ENCODE data around the gene ZFAND3. TPM values are rescaled to one million over a fixed set of nuclear protein-coding genes. Genes with fewer than 3 reads are reported as not detected.

The ZFAND3 gene
- polyA plus RNA-seq, 3 donors = 11.5 to 21.1 (median 11.7) TPM

DNA sequence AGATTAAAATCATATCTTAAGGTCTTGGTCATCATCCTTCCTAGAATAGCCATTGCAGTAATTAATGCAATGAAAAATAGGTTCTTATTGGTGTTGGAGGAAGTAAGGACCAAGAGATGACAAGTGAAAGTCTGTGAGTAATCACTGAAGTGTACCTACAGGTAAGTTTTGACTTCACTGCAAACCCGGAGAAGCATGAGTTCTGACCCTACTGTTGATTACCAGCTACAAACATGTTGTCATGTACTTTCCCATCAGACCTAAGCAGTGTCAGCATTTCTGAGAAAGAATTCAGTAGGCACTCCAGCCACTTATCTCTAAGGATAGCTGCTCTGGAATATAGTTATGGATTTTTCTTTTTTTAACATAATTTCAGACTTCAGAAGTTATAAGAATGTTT lies 280.9 kb downstream of the ZFAND3 start:
- Histone ChIP-seq H4K20me1 (ENCODE audit: insufficient read depth, low read length) (peaks cover 95% of the 10 kb centered on the region), H3K36me3 (replicated peaks in 1 of 2; ENCODE audit: control insufficient read depth in 1 of 2, insufficient read depth in 2 of 2, low read length in 2 of 2) (peaks cover 3 to 23% of the 10 kb centered on the region in 2 donors), H3K27ac (ENCODE audit: low read depth in 1 of 2, low read length in 2 of 2) (no peak overlapping the region), H2AFZ (ENCODE audit: insufficient read depth, low read depth, low read length, poor library complexity, severe bottlenecking) (no peak overlapping the region), H3K4me1 (ENCODE audit: control insufficient read depth in 1 of 2, insufficient read depth in 2 of 2, low read length in 2 of 2) (no peaks in the 10 kb centered on the region), H3K4me2 (replicated peaks; ENCODE audit: extremely low read depth, low read length, poor library complexity, severe bottlenecking) (no peak overlapping the region), H3K27me3 (ENCODE audit: control insufficient read depth in 2 of 2, insufficient read depth in 2 of 2, low read length in 2 of 2) (no peaks in the 10 kb centered on the region), H3K9ac (ENCODE audit: insufficient read depth, low read length, poor library complexity, severe bottlenecking) (no peak overlapping the region), H3K4me3 (replicated peaks in 1 of 3; ENCODE audit: low read depth in 2 of 3, low read length in 3 of 3) (no peak overlapping the region), H3K9me3 (replicated peaks in 1 of 2; ENCODE audit: control insufficient read depth in 1 of 2, insufficient read depth in 1 of 2, low read length in 2 of 2) (no peaks in the 10 kb centered on the region), H3K79me2 (ENCODE audit: insufficient read depth, low read length) (peaks cover 4% of the 10 kb centered on the region)
- no peaks in the 10 kb centered on the region for H3K4me1 Mint-ChIP-seq
- TF ChIP-seq, protein P1, sequence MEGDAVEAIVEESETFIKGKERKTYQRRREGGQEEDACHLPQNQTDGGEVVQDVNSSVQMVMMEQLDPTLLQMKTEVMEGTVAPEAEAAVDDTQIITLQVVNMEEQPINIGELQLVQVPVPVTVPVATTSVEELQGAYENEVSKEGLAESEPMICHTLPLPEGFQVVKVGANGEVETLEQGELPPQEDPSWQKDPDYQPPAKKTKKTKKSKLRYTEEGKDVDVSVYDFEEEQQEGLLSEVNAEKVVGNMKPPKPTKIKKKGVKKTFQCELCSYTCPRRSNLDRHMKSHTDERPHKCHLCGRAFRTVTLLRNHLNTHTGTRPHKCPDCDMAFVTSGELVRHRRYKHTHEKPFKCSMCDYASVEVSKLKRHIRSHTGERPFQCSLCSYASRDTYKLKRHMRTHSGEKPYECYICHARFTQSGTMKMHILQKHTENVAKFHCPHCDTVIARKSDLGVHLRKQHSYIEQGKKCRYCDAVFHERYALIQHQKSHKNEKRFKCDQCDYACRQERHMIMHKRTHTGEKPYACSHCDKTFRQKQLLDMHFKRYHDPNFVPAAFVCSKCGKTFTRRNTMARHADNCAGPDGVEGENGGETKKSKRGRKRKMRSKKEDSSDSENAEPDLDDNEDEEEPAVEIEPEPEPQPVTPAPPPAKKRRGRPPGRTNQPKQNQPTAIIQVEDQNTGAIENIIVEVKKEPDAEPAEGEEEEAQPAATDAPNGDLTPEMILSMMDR (IDR thresholded peaks at IDR 0.05) = no peak
- no peaks in the 10 kb centered on the region for H3K27me3 Mint-ChIP-seq (ENCODE audit: low read depth in 3 of 3)
- H3K9me3 Mint-ChIP-seq = no peaks in the 10 kb centered on the region
- H3K36me3 Mint-ChIP-seq = peaks cover 9 to 24% of the 10 kb centered on the region in 2 donors
- WGBS (ENCODE audit: insufficient coverage) = no CpG with 5 or more reads among the region's 1 CpG
- intact Hi-C loops (cut with micrococcal nuclease) = no loop called here
- H3K4me3 Mint-ChIP-seq = no peak overlapping the region
- DNase-seq = no peak
- H3K27ac Mint-ChIP-seq = peak overlapping the region in 2 of 7 donors; percentile 43 to 76

DNA sequence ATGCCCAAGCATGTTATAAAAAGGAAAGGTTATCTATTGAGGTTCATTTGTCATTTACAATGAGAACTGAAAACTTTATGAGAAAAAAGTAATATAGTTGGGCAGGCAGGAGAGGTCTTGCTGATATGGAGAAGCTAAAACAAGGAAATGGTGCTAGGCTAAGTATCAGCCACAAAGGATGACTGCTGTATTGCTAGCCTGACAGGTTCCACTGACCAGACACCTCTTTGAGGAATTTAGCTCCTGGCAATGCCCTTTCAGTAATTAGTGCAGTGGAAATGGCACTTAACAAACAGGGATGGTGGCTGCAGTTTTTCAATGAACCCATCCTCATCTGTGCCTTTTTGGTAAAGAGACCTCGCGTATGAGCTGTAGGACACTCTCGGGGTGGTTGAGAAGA lies 284.4 kb downstream of the ZFAND3 start:
- H3K4me3 ChIP-seq (replicated peaks in 1 of 3; ENCODE audit: low read depth in 2 of 3, low read length in 3 of 3) = no peak overlapping the region
- H3K36me3 ChIP-seq (replicated peaks in 1 of 2; ENCODE audit: control insufficient read depth in 1 of 2, insufficient read depth in 2 of 2, low read length in 2 of 2) = peaks cover 7 to 42% of the 10 kb centered on the region in 2 donors
- H2AFZ ChIP-seq (ENCODE audit: insufficient read depth, low read depth, low read length, poor library complexity, severe bottlenecking) = no peak overlapping the region
- peak overlapping the region in 2 of 7 donors; percentile 4 to 35 for H3K27ac Mint-ChIP-seq
- H3K27me3 Mint-ChIP-seq (ENCODE audit: low read depth in 3 of 3) = no peaks in the 10 kb centered on the region
- H4K20me1 ChIP-seq (ENCODE audit: insufficient read depth, low read length) = peaks cover 94% of the 10 kb centered on the region
- no CpG with 5 or more reads among the region's 3 CpGs for WGBS (ENCODE audit: insufficient coverage)
- H3K4me1 Mint-ChIP-seq = no peaks in the 10 kb centered on the region
- H3K4me1 ChIP-seq (ENCODE audit: control insufficient read depth in 1 of 2, insufficient read depth in 2 of 2, low read length in 2 of 2) = no peaks in the 10 kb centered on the region
- H3K9me3 Mint-ChIP-seq = peaks cover 0 to 3% (median 0%) of the 10 kb centered on the region in 7 donors
- H3K9ac ChIP-seq (ENCODE audit: insufficient read depth, low read length, poor library complexity, severe bottlenecking) = no peak overlapping the region
- H3K9me3 ChIP-seq (replicated peaks in 1 of 2; ENCODE audit: control insufficient read depth in 1 of 2, insufficient read depth in 1 of 2, low read length in 2 of 2) = no peaks in the 10 kb centered on the region
- no peaks in the 10 kb centered on the region for H3K79me2 ChIP-seq (ENCODE audit: insufficient read depth, low read length)
- peaks cover 23 to 36% of the 10 kb centered on the region in 2 donors for H3K36me3 Mint-ChIP-seq
- TF ChIP-seq, protein P1 (IDR thresholded peaks at IDR 0.05) = no peak
- no peak for DNase-seq
- no peaks in the 10 kb centered on the region for H3K27me3 ChIP-seq (ENCODE audit: control insufficient read depth in 2 of 2, insufficient read depth in 2 of 2, low read length in 2 of 2)
- intact Hi-C loops (cut with micrococcal nuclease) = no loop called here
- H3K4me2 ChIP-seq (replicated peaks; ENCODE audit: extremely low read depth, low read length, poor library complexity, severe bottlenecking) = no peak overlapping the region
- no peak overlapping the region for H3K4me3 Mint-ChIP-seq
- no peak overlapping the region for H3K27ac ChIP-seq (ENCODE audit: low read depth in 1 of 2, low read length in 2 of 2)

Data from CD14-positive monocyte (primary cell).